ENCODE data around the gene PRKAG2.

The PRKAG2 gene

GRCh38 chr7:151814400-151815009 lies 62.4 kb downstream of the PRKAG2 start:
- no peak for DNase-seq

DNA sequence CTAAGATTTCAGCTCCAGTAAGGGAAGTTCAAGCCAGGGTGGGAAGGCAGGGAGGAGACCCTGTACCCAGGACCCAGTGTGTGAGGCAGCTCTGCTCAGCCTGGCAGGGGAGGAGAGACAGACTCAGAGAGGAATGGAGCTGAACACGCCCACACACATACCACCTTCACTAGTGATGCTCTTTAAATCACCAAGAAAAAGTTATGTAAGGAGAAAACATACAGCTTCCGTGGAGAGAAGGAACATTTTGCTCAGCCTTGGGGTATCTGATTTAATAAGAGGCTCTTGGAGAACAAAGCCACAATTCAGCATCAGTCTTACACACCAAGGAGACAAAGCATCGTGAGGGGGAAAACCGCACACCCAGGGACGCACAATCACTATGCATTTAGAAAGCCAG lies 62.9 kb downstream of the PRKAG2 start:
- DNase-seq, result no peak

DNA sequence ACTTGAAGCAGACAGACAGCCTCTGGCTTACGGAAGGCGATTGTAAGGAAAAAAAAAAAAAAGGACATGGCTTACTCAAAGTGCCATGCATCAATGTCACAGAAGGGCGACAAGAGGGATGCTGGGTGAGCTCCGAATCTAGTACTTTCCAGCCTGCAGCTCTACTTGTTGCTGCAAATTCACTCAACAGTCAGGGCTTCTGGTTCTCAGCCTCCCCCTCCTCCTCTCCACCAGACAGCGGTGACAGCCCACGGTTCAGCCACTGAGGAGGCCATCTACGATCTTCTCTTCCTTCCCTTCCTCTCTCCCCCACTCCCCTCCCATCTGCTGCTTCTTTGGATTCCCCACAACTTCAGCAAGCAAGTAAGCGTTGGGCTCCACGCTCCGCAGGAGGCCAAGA lies 63.5 kb downstream of the PRKAG2 start:
- no peak for DNase-seq

DNA sequence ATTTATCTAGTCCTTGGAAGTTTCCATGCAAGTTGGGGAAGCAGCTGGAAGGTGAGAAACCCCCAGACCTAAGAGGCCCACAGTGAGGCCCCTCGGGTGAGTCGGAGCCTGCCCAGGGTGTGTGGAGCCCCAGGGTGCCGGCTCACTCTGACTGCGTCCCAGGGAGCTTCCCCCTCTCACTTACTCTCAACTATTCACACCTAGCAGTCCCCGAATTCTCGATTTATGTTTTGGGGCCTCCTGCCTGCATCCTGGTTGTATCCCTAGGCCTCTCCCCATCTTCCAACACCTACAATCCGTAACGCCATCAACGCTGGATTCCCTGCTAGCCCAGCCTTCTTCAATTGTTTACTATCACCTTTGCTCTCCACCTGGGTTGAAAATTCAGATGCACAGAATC lies 63.9 kb downstream of the PRKAG2 start:
- no peak for DNase-seq

- DNase-seq, result no peak
Observed at GRCh38 chr7:151810441-151811232, 66.3 kb downstream of the PRKAG2 start.

DNA sequence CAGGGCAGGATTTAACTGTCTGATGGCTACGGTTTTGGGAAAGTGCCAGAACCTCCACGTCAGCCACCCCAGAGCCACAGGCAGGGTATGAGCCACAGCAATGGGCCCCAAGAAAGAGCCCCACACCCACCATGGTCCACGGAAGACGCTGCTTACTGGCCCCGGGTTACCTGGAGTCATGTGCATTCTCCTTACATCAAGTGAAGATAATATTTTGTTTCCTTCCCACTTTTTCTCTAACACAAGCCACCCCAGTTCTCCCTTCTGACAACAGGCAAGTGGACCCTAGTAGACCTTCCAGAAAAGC lies 67.1 kb downstream of the PRKAG2 start:
- no peak for DNase-seq

DNA sequence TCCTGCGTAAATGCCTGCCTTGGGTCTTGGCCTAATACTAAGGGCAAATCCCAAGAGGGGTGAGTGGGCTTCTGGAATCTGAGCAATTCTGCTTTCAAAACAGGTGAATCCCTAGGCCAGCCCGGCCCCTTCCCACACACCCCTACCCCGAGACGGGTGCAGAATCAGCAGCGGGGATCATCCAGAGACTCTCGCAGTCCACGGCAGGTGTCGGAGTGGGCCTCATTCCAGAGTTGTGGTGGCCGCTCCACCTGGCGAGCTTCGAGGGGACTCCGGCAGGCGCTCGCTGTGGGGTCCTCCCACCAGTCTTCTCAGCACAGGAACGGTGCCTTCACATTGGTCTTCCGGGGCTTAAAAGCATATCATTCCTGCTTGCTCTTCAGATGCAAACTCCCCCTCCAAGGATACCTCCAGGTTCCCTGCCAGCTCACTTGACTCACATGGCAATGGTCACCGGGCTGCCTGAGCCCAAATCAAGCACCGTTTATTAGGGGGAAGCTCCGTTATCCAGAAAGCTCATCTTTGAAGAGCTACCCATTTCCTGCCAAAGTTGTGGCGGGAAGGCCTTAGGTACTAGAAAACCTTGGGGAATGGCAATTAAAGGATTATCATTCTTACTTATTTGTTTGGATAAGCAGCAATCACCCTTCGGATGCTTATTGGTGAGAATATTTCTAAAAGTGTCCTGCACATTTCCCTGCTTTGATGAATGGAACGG lies 67.6 kb downstream of the PRKAG2 start:
- DNase-seq, result no peak

GRCh38 chr7:151808400-151809145 lies 68.3 kb downstream of the PRKAG2 start:
- peak; percentile 90 for DNase-seq

DNA sequence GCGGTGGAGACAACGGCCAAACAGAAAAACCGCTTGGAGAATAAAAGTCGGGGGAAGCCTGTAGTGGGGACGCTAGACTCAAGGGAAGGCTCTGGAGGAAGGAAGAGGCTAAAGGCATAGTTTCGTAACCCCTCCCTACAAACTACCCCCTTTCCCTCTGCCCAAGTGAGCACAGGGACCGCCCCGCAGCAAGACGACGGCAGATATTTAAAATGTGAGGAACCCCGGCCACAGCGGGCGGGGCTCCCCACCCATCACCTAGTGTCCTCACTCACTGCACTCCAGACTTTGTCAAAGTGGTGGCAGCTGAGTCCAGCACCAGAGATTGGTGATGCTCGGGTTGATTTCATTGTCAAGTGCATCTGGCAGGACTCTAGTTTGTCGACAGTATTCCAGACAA lies 69.1 kb downstream of the PRKAG2 start:
- peak; percentile 72 for DNase-seq

- no peak for DNase-seq
Observed at GRCh38 chr7:151806952-151807775, 69.8 kb downstream of the PRKAG2 start.

- peak; percentile 92 for DNase-seq
Observed at GRCh38 chr7:151806204-151806603, 70.7 kb downstream of the PRKAG2 start.

GRCh38 chr7:151805191-151805590 lies 71.7 kb downstream of the PRKAG2 start:
- peak; percentile 74 for DNase-seq

DNA sequence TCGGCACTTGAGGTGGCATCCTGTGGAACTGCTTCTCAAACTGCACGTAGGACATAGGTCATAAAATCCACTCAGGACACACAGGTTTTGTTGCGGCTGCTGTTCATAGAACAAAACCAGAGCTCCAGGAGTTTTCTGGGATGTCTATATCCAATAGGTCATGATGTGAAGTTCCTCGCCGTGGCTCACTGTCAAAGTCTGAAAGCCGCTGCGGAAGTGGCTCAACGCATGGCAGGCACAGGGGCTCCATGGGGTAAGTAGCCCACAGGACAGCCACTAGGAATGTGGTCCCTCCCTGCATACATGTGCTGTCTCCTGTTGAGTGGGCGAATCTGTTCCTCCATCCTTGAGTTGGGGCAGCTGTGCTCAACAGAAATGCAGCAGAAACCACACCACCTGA lies 72.2 kb downstream of the PRKAG2 start:
- DNase-seq, result no peak

GRCh38 chr7:151803841-151804240 lies 73.1 kb downstream of the PRKAG2 start:
- no peak for DNase-seq

- no peak for DNase-seq
Observed at GRCh38 chr7:151802469-151802846, 74.5 kb downstream of the PRKAG2 start.

DNA sequence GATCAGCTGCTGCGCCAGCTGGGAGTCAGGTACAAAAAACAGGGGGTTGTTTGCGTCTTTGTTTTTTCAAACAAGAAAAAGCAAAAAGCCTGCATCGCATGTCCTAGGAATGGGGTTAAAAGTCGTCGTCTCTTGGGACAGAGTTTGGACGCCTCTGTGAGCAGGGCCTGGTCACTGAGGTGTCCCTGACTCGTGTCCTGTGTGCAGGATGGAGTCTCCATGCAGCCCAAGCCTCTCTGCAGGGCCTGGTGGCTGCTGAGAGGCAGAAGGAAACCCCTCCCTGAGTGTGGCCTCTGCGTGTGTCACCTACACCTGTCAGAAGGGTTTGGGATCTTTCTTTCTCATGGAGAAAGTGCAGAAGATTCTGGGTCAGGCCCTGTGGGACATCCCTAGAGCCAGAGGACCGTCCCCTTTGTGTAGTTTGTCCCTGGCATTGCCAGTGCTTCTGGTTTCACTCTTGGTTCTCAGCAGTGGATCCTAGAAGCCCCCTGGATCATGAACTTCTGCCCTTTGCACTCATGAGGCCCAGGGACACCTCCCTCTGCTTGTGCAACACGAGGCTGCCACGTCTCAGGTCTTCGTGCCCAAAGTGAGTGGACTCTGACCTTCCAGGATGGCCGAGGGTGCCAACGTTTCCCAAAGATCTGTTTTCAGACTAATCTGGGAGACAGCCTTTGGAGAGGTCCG lies 75.0 kb downstream of the PRKAG2 start:
- no peak for DNase-seq

GRCh38 chr7:151801291-151801690 lies 75.6 kb downstream of the PRKAG2 start:
- no peak for DNase-seq

GRCh38 chr7:151800861-151801260 lies 76.1 kb downstream of the PRKAG2 start:
- DNase-seq, result no peak

DNA sequence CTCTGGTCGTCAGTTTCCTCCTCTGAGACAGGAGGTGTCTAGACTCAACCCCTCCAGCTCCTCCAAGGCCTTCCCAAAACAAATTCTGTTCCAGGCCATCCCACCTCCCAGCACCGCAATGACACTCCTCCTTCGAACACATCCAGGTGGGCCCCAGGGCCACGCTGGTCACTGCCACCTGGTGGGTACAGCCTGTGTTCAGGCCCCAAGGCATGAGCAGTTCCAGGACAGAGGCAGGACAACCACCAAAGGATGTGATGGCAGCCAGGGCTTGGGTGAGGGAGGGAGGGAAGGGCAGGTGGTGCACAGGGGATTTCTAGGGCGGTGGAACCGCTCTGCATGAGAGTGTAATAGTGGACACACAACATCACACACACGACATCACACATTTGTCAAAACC lies 76.5 kb downstream of the PRKAG2 start:
- no peak for DNase-seq

GRCh38 chr7:151799506-151799905 lies 77.4 kb downstream of the PRKAG2 start:
- no peak for DNase-seq

DNA sequence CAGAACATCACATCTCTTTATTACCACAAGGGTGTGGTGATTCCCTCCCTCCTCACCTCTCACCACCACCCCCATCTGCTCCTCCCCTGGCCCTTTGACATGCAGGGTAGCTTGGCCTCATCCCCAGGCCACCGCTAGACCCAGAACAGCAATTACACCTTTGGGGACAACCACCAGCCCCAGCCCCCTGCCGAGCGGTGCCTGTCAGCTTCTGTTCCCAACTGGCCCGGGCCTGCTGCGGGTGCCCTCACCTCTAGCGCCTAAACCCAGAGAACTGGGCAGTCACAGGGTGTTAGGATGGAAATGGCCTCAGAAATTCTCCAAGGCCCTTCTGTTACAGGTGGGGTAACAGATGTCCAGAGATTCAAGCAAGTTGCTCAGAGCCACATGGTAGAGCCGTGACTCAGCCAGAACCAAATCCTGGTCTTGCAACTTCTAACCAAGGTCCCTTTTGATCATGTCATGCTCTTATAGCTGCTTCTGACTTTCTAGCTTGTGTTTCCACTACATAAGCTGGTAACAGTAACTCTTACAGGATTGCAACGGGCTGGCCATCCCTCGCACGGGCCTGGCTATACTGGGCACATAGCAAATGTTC lies 78.0 kb downstream of the PRKAG2 start:
- peak; percentile 63 for DNase-seq

All from suppressor macrophage treated with lipopolysaccharide for 4 hours (primary cell).